Hematopoietic multipotent progenitor cell treated with erythropoietin and hydrocortisone succinate and interleukin-3 and kit ligand, for 17 days (in vitro differentiated cells): ENCODE data around the gene MEIS1.

Experiments
- DNase-seq: peaks from one replicate; pipeline ENCODE4 v3.0.0-alpha.2; 2015; ENCODE audit warnings: low spot score

MEIS1 gene

GRCh38 chr2:66566726-66567399 lies 131.9 kb downstream of the MEIS1 start:
- DNase-seq, result no peak

GRCh38 chr2:66567729-66568128 lies 132.8 kb downstream of the MEIS1 start:
- no peak for DNase-seq

- no peak for DNase-seq
Measured at GRCh38 chr2:66568650-66569300, 133.8 kb downstream of the MEIS1 start.

DNA sequence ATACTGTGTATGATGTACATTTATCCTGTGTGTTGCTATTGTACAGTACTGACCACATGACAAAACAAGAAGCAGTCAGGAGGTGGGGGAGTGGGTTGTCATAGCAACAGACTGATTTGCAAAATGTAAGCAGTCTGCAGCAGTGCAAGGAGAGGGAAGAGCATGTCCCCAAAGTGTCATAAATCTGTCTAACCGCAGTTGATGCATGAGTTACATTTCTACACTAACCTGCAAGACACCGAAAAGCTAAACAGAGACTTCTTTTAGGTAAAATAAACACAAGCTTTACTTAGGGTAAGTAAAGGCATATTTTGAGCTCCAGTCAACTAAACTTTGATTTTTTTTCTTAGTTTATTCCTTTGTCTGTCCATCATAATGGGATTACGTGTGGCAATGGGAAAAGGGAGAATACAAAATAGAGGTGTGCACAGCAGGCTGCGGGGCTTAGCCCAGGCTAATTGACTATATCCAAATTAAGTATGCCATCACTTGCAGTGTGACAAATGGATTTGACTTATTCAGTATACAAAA lies 134.5 kb downstream of the MEIS1 start:
- no peak for DNase-seq

DNA sequence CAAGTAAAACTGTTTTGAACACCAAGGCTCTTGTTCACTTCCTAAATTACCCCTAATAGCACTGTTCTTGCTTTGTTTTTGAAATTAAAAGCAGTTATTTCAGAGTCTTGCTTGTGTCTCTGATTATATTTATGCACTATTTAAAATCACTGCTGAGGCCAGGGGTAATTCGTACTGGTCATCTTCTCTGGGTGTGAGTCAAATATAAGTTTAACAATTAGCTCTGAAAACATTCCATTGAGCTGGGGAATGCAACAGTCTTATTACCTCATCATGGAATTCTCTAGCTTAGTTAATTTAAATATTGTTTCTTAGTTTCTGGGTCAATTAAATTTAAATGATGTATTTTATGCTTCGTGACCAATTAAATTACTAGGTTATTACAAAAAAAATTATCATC lies 135.0 kb downstream of the MEIS1 start:
- no peak for DNase-seq

DNA sequence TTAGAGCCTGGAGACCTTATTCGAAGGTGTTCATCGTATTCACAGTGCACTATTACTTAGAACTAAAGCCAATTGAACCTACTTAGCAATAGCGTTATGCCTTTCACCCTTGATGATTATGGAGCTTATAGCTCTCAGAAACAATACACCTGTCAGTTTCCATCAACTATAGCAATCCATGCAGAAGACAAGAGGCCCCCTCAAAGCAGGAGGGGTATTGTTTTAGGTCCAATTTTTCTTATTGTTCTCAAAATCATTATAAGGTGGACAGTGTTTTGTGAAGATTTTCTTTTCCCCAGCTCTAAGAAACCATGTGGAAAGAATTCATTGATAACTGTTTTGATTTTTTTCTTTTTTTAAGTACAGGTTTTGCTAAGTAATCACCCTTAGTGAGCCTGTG lies 135.5 kb downstream of the MEIS1 start:
- no peak for DNase-seq

DNA sequence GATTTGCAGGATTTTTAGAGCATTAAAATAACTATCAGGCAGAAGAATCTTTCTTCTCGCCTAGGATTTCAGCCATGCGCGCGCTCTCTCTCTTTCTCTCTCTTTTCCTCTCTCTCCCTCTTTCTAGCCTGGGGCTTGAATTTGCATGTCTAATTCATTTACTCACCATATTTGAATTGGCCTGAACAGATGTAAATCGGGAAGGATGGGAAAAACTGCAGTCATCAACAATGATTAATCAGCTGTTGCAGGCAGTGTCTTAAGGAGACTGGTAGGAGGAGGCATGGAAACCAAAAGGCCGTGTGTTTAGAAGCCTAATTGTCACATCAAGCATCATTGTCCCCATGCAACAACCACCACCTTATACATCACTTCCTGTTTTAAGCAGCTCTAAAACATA lies 137.0 kb downstream of the MEIS1 start:
- no peak for DNase-seq

DNA sequence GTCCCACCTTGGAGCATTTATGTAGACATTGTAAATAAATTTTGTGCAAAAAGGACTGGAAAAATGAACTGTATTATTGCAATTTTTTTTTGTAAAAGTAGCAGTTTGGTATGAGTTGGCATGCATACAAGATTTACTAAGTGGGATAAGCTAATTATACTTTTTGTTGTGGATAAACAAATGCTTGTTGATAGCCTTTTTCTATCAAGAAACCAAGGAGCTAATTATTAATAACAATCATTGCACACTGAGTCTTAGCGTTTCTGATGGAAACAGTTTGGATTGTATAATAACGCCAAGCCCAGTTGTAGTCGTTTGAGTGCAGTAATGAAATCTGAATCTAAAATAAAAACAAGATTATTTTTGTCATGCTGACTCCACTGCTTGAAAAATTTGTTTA lies 137.5 kb downstream of the MEIS1 start:
- no peak for DNase-seq

GRCh38 chr2:66573416-66573815 lies 138.5 kb downstream of the MEIS1 start:
- no peak for DNase-seq

DNA sequence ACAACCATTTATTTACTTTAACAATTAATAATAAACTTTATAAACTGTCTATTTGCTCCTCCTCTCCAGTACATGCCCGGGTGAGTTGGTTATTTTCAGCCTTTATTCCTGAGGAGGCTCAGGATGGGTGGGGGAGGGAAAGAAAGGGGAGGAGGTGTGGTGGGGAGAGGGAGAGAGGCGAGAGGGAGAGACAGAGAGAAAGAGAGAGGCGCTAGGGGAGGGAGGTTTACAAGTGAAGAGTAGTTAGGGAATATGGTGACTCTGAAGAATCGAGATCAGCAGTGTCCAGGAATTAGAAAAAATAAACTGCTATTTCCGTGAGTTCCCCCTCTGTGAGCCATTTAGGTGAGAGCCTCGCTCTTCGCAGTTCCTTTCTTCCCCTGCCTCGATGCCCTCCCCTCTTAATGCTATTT lies 138.9 kb downstream of the MEIS1 start:
- DNase-seq, result no peak

DNA sequence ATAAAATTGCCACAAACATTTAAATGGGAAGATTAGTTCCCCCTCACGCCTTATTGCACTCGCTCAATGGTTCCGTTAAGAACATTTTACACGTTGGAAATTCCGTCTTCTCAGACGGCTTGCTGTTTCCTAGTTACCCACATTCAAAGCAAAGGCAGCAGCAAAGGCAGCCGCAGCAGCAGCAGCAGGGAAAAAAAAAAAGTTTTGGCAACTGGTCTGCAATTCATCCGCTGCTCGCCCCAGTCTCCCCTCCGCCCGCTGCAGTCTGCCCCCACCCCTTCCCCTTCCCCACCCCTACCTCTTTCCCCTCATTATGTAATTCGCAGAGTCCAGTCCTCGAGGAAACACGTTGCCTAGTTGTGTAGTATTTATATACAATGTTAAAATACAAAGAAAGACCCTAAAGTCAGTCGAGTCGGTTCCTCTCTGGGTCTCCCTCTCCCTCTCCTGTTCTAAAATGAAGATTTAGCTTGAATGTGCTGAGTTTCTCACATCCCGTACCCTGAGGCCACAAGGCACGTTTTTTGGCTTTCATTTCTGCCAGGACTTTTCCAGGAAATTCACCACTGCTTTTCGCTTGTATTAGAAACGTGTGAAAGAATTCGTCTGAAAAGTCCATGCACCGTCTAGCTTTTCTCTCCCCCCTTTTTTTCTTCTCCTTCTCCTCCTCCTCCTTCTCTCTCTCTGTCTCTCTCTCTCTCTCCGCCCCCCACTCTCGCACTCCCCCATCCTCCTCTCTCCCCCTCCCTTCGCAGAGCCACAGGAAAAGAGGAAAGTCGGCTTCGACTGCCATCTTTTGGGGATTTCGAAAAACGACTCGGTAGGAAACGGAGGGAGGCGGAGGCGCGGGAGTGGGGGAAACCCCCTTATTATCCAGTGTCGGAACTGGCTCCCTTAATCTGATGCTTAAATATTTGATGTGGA lies 140.0 kb downstream of the MEIS1 start:
- DNase-seq, result no peak

DNA sequence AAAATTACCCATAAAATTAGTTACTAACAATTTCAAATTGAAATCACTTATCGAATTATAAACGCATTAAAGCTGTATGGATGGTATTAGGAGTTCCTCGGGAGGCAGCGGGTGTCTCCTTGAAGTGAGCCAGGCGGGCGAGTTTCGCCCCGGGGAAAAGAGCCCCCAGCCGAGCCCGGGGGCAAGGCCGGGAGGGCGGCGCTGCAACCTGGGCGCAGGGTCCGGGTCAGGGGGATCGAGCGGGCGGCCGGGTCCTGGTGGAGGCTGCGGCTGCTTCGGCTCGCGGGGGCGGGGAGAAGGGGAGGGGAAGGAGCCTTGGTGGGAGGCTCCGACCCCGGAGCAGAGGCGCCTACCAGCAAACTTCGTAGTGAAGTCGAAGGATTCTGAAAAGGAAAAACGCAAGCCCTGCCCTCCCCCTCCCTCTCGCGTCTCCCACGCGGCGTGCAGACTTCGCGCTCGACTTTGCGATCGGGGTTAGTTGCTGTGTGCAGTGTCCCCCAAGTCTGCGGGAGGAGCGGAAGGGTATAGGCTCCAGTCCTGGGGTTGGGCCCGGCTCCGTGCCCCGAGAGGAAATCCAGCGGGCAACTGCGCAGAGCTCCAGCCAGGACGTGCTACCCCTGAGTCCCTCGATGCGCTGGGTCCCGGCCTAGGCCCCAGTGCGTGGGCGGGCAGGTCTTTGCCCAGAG lies 140.8 kb downstream of the MEIS1 start:
- no peak for DNase-seq

DNA sequence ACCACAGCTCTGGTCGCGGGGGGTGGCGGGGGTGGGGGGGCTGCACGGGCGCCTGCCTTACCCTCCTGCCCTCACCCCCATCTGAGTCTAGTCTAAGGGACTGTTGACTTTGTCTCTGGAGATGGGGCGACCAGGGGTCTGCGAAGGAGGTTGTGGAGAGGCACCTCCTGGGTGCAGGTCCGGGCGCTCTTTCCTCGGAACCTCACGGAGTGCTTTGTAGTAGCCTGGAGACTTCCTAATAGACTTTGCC lies 141.3 kb downstream of the MEIS1 start:
- DNase-seq, result no peak

GRCh38 chr2:66576561-66577320 lies 141.8 kb downstream of the MEIS1 start:
- DNase-seq, result no peak

GRCh38 chr2:66577321-66578053 lies 142.6 kb downstream of the MEIS1 start:
- no peak for DNase-seq

- DNase-seq, result no peak
Measured at GRCh38 chr2:66578054-66578686, 143.2 kb downstream of the MEIS1 start.

DNA sequence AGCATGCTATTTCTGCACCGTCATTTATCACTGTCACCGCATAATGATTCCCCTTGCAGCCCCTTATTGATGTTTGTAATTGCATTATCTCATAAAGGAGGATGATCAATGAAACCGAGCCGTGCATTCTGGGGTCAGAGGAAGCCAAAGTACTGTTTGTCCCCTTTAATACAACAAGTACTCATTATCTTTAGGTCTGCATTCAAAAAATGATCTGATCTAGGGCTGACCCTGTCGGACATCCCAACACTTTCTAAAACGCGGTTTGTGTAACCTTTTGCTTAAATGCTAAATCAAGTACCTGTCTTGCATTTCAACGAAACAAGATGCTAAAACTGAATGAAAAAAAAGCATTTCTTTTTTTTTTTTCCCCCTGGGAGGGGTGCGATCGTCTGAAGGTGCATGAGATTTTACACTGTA lies 143.8 kb downstream of the MEIS1 start:
- no peak for DNase-seq

- DNase-seq, result no peak
Measured at GRCh38 chr2:66579186-66580126, 144.5 kb downstream of the MEIS1 start.
